Hepatocyte (in vitro differentiated cells): ENCODE data around the gene SLC22A7. TPM values are rescaled to one million over a fixed set of nuclear protein-coding genes. Genes with fewer than 3 reads are reported as not detected.
A peak's percentile ranks its signal among the peaks of the same experiment; 100 is the strongest.

ENCODE experiments used
- DNase-seq: peaks from one replicate; pipeline ENCODE4 v3.0.0-alpha.2; 2016; ENCODE audit warnings: low spot score
- H2AFZ ChIP-seq: fragments of 200-600 bp; sonication (generic); 2 replicates; pipeline ENCODE4 v1.6.0; 2016; ENCODE audit warnings: antibody characterized with exemption, mild to moderate bottlenecking
- H3K27ac ChIP-seq: fragments of 200-600 bp; sonication (generic); 2 replicates; pipeline ENCODE4 v1.5.1; 2016; ENCODE audit warnings: mild to moderate bottlenecking
- H3K27me3 ChIP-seq: fragments of 200-600 bp; sonication (generic); 2 replicates; pipeline ENCODE4 v1.6.1; 2016
- H3K36me3 ChIP-seq: fragments of 200-600 bp; sonication (generic); replicated peaks from 2 replicates; pipeline ENCODE4 v1.5.1; 2016; ENCODE audit warnings: low read depth; ENCODE audit not compliant: insufficient read depth
- H3K4me1 ChIP-seq: fragments of 200-600 bp; sonication (generic); 2 replicates; pipeline ENCODE4 v1.5.1; 2016; ENCODE audit warnings: mild to moderate bottlenecking, moderate library complexity; ENCODE audit not compliant: insufficient read depth
- H3K4me2 ChIP-seq: fragments of 200-600 bp; sonication (generic); 2 replicates; pipeline ENCODE4 v1.6.0; 2016
- H3K4me3 ChIP-seq: fragments of 200-600 bp; sonication (generic); 2 replicates; pipeline ENCODE4 v1.5.1; 2016; ENCODE audit warnings: mild to moderate bottlenecking
- H3K79me2 ChIP-seq: fragments of 200-600 bp; sonication (generic); 2 replicates; pipeline ENCODE4 v1.6.0; 2017; ENCODE audit warnings: mild to moderate bottlenecking
- H3K9me2 ChIP-seq: fragments of 200-600 bp; sonication (generic); replicated peaks from 2 replicates; pipeline ENCODE4 v1.6.0; 2017; ENCODE audit warnings: mild to moderate bottlenecking; ENCODE audit not compliant: insufficient read depth
- H3K9me3 ChIP-seq: fragments of 200-600 bp; sonication (generic); 2 replicates; pipeline ENCODE4 v1.5.1; 2016; ENCODE audit warnings: low read depth, mild to moderate bottlenecking
- H4K20me1 ChIP-seq: fragments of 200-600 bp; sonication (generic); 2 replicates; pipeline ENCODE4 v1.6.0; 2016; ENCODE audit warnings: mild to moderate bottlenecking; ENCODE audit not compliant: insufficient read depth, poor library complexity, severe bottlenecking
- EZH2 ChIP-seq: fragments of 200-600 bp; sonication (generic); IDR thresholded peaks from 2 replicates; pipeline ENCODE4 v1.6.1; 2016; ENCODE audit warnings: antibody characterized with exemption, mild to moderate bottlenecking, borderline replicate concordance
- EZH2phosphoT487 ChIP-seq: fragments of 200-600 bp; sonication (generic); IDR thresholded peaks from one replicate; pipeline ENCODE4 v1.6.1; 2018; ENCODE audit warnings: antibody characterized with exemption, mild to moderate bottlenecking, low read depth, moderate library complexity; ENCODE audit not compliant: unreplicated experiment, severe bottlenecking
- WGBS: methylation state at CpG from one replicate; pipeline ENCODE4 v1.1.6; 2016; ENCODE audit warnings: low lambda C conversion rate; ENCODE audit errors: missing lambda C conversion rate; 5-methylcytosine and 5-hydroxymethylcytosine counted together
- polyA plus RNA-seq: library from polyadenylated mRNA; unstranded; fragments of >200 nt; fragmentation: Nextera tagmentation; extraction: Ambion mirVana; gene quantifications from 2 replicates; pipeline ENCODE4 v1.2.1, GENCODE V29; 2016
- total RNA-seq: library from RNA; depleted of rRNA; stranded (reverse); fragments of >200 nt; gene quantifications from 2 replicates; pipeline ENCODE4 v1.2.3, GENCODE V29; 2014
- TF ChIP-seq, protein P1 (sequence below): fragments of 200-600 bp; sonication (generic); IDR thresholded peaks from 2 replicates; pipeline ENCODE4 v1.5.1; 2016; ENCODE audit warnings: antibody characterized with exemption, mild to moderate bottlenecking; ENCODE audit not compliant: poor library complexity

Gene SLC22A7
- total and polyA plus RNA-seq, 2 experiments from 2014 or later, result 31.5 to 40.1 TPM

DNA sequence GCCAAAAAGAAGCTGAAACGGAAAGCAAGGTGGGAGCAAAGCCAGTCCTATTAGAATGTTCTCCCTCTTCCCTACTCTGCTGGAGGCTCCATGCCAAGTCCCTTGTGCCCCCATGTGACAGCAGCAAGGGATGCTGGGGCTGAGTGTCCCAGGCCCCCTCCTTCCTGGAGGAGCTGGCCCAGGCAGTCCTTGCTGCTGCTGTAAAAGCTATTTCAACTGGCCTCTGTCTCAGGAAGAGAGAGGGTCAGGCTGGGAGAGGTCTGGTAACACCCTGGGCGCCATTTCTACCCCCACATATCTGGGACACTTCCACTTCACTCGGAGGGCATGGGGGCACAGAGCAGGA is 29.7 kb upstream of the SLC22A7 start:
- Histone ChIP-seq H3K27me3 (no peaks in the 10 kb centered on the region), H3K79me2 (no peaks in the 10 kb centered on the region), H3K4me3 (no peak overlapping the region), H3K27ac (peak overlapping the region; percentile 92), H4K20me1 (no peaks in the 10 kb centered on the region), H3K9me2 (no peaks in the 10 kb centered on the region), H3K4me2 (no peak overlapping the region), H3K4me1 (peaks cover 47% of the 10 kb centered on the region), H3K36me3 (no peaks in the 10 kb centered on the region), H2AFZ (no peak overlapping the region), H3K9me3 (no peaks in the 10 kb centered on the region)
- TF ChIP-seq EZH2phosphoT487, result no peak
- no peak for TF ChIP-seq EZH2
- TF ChIP-seq, protein P1, sequence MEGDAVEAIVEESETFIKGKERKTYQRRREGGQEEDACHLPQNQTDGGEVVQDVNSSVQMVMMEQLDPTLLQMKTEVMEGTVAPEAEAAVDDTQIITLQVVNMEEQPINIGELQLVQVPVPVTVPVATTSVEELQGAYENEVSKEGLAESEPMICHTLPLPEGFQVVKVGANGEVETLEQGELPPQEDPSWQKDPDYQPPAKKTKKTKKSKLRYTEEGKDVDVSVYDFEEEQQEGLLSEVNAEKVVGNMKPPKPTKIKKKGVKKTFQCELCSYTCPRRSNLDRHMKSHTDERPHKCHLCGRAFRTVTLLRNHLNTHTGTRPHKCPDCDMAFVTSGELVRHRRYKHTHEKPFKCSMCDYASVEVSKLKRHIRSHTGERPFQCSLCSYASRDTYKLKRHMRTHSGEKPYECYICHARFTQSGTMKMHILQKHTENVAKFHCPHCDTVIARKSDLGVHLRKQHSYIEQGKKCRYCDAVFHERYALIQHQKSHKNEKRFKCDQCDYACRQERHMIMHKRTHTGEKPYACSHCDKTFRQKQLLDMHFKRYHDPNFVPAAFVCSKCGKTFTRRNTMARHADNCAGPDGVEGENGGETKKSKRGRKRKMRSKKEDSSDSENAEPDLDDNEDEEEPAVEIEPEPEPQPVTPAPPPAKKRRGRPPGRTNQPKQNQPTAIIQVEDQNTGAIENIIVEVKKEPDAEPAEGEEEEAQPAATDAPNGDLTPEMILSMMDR, result no peak
- 67% methylated on average over 3 of the region's 3 CpGs for WGBS
- no peak for DNase-seq

DNA sequence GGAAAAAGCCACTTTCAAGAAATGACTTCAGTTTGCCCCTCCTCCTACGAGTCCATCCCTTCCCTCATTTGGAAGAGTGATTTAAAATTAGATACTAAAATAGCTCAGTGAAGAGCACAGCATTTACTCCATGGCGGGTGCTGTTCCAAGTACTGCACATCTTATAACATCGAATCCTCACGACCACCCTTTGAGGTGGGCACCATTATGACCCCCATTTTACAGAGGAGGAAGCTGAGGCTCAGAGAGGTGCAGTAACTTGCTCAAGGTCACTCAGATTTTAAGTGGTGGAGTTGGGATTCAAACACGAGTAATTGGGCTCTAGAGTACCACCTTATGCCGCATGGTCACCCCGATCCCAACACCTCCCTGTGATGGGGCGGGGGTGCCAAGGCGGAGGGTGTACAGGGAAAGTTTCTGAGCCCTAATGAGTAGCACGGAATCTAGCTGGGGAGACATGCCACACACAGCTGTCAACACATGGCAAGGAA is 29.2 kb upstream of the SLC22A7 start:
- peaks cover 47% of the 10 kb centered on the region for H3K4me1 ChIP-seq

DNA sequence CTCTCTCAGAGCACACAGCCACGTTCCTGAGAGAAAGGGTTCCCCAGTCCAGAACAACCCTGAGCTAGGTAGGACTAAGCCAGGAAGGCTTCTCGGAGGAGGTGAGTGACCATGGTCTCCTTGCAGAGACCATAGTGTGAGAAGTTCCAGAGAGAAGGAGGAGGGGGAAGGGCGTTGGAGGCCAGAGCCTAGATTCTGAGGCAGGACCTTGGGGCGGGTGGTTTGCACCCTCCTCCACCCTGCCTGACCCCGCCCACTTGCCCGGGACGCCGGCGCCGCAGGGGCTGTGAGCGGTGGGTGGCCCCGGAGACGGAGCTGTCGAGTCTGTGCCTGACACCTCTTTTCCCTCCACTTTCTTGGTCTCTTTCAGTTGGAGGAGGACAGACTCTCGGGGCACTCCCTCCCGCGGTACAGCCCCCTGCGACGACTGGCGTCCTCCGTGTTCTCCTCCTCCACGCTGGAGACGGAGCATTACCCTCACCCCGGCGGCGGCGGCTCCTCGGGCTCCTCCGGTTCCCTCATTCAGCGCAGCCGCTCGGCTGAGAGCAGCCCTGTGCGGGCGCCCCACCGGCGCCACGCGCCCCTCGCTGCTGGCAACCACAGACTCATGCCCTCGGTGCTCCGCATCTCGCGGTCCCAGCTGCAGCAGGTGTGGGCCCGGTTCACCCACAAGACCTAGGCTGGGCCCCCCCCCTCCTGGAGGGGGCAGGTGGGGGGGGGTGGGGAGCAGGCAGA is 28.6 kb upstream of the SLC22A7 start:
- H3K4me2 ChIP-seq, result peak overlapping the region; percentile 79
- H3K36me3 ChIP-seq, result no peaks in the 10 kb centered on the region
- H3K9me3 ChIP-seq, result no peaks in the 10 kb centered on the region
- H4K20me1 ChIP-seq, result no peaks in the 10 kb centered on the region
- WGBS, result 6% methylated on average over 42 of the region's 44 CpGs
- no peak overlapping the region for H3K4me3 ChIP-seq
- peaks cover 49% of the 10 kb centered on the region for H3K4me1 ChIP-seq
- no peaks in the 10 kb centered on the region for H3K9me2 ChIP-seq
- no peaks in the 10 kb centered on the region for H3K27me3 ChIP-seq
- H3K27ac ChIP-seq, result peak overlapping the region; percentile 92
- peak; percentile 68 for DNase-seq
- no peak overlapping the region for H2AFZ ChIP-seq
- no peaks in the 10 kb centered on the region for H3K79me2 ChIP-seq
- TF ChIP-seq EZH2, result no peak
- TF ChIP-seq, protein P1, result no peak

More for the DNA sequence above, 29.2 kb upstream of the SLC22A7 start:
- H3K9me3 ChIP-seq, result no peaks in the 10 kb centered on the region
- no peaks in the 10 kb centered on the region for H3K79me2 ChIP-seq
- H3K9me2 ChIP-seq, result no peaks in the 10 kb centered on the region
- TF ChIP-seq, protein P1, result no peak
- TF ChIP-seq EZH2phosphoT487 (no peak), EZH2 (no peak)
- H2AFZ ChIP-seq, result no peak overlapping the region
- H3K4me3 ChIP-seq, result no peak overlapping the region
- H3K27me3 ChIP-seq, result no peaks in the 10 kb centered on the region
- no peak for DNase-seq
- H3K27ac ChIP-seq, result peak overlapping the region; percentile 92
- no peaks in the 10 kb centered on the region for H4K20me1 ChIP-seq
- 90% methylated on average over 10 of the region's 10 CpGs for WGBS
- H3K36me3 ChIP-seq, result no peaks in the 10 kb centered on the region
- H3K4me2 ChIP-seq, result peak overlapping the region; percentile 79
